ENCODE measurements around the gene OPCML. TPM values are rescaled to one million over a fixed set of nuclear protein-coding genes. Genes with fewer than 3 reads are reported as not detected.

OPCML gene
- total and polyA plus RNA-seq, 2 of the 13 experiments (the other 11 are each of a cell fraction or from before 2014, with no cell fraction given): not detected

GRCh38 chr11:133271206-133271605 is 261.1 kb downstream of the OPCML start:
- Histone ChIP-seq H2AFZ (ENCODE audit: low read length) (no peak overlapping the region), H3K36me3 (replicated peaks in 1 of 2; ENCODE audit: control insufficient read depth in 1 of 2, insufficient read depth in 2 of 2, low read length in 2 of 2) (no peaks in the 10 kb centered on the region), H3K9me3 (ENCODE audit: low read length) (no peaks in the 10 kb centered on the region), H3K27ac (ENCODE audit: extremely low read length, insufficient read depth, low read length) (no peak overlapping the region), H3K27me3 (ENCODE audit: control insufficient read depth in 1 of 2, insufficient read depth in 2 of 2, low read length in 2 of 2) (no peaks in the 10 kb centered on the region), H3K4me1 (ENCODE audit: insufficient read depth, low read length) (no peaks in the 10 kb centered on the region), H3K4me3 (replicated peaks in 1 of 3; ENCODE audit: insufficient read depth in 1 of 3, low read depth in 2 of 3, low read length in 3 of 3) (no peak overlapping the region), H4K20me1 (ENCODE audit: insufficient read depth, low read length) (no peaks in the 10 kb centered on the region), H3K4me2 (ENCODE audit: low read depth, low read length) (no peak overlapping the region), H3K79me2 (ENCODE audit: insufficient read depth, low read length) (no peaks in the 10 kb centered on the region), H3K9ac (ENCODE audit: insufficient read depth, low read depth, low read length) (no peak overlapping the region)
- FAIRE-seq (no peak), ATAC-seq (no peak), DNase-seq (ENCODE audit: low spot score) (no peak)
- no TSS peak for BruUV-seq (replicated peaks)
- ChIA-PET CTCF (ENCODE audit: low intra/inter-chr PET ratio, low total read pairs) (no interaction called here), POLR2A (no interaction called here)
- intact Hi-C loops (cut with micrococcal nuclease; ENCODE audit: unreplicated experiment): no loop called here
- in situ Hi-C loops (cut with HindIII; ENCODE audit: extremely low pct_ligation_motif_present, low pct_unique_long_range_greater_than_20kb): no loop called here
- TF ChIP-seq SMAD9 (CRISPR knock-in tag; IDR thresholded peaks at IDR 0.05): no peak
- TF ChIP-seq MATR3 (CRISPR knock-in tag; IDR thresholded peaks at IDR 0.05): no peak
- no peak for TF ChIP-seq HNRNPK (IDR thresholded peaks at IDR 0.05; ENCODE audit: low read depth, low read length, poor library complexity, severe bottlenecking)

- no peak overlapping the region for H3K9ac ChIP-seq (ENCODE audit: insufficient read depth, low read depth, low read length)
- POLR2A ChIA-PET: no interaction called here
- peaks cover 0 to 2% of the 10 kb centered on the region in 2 experiments; a peak in 1 of 5 replicates for H3K27me3 ChIP-seq (ENCODE audit: control insufficient read depth in 1 of 2, insufficient read depth in 2 of 2, low read length in 2 of 2)
- H3K4me3 ChIP-seq (replicated peaks in 1 of 3; ENCODE audit: insufficient read depth in 1 of 3, low read depth in 2 of 3, low read length in 3 of 3): no peak overlapping the region
- no peaks in the 10 kb centered on the region for H4K20me1 ChIP-seq (ENCODE audit: insufficient read depth, low read length)
- ATAC-seq: no peak
- WGBS (ENCODE audit: low lambda C conversion rate): 0% methylated on average over 2 of the region's 2 CpGs
- intact Hi-C loops (cut with micrococcal nuclease; ENCODE audit: unreplicated experiment): no loop called here
- no peak overlapping the region for H3K4me2 ChIP-seq (ENCODE audit: low read depth, low read length)
- DNase-seq (ENCODE audit: low spot score): no peak
- H3K4me1 ChIP-seq (ENCODE audit: insufficient read depth, low read length): no peaks in the 10 kb centered on the region
- no peak overlapping the region for H2AFZ ChIP-seq (ENCODE audit: low read length)
- CTCF ChIA-PET (ENCODE audit: low intra/inter-chr PET ratio, low total read pairs): no interaction called here
- no peak overlapping the region for H3K27ac ChIP-seq (ENCODE audit: extremely low read length, insufficient read depth, low read length)
- TF ChIP-seq ZFP36L2 (CRISPR knock-in tag; IDR thresholded peaks at IDR 0.05): no peak
- no peak for TF ChIP-seq ZNF816 (CRISPR knock-in tag; IDR thresholded peaks at IDR 0.05; ENCODE audit: borderline replicate concordance)
- no peak for TF ChIP-seq ZNF639 (CRISPR knock-in tag; conservative IDR thresholded peaks at IDR 0.05)
- TF ChIP-seq ZMAT3 (CRISPR knock-in tag; conservative IDR thresholded peaks at IDR 0.05): no peak
- no peak for TF ChIP-seq PATZ1 (CRISPR knock-in tag; IDR thresholded peaks at IDR 0.05)
- TF ChIP-seq ZNF350 (CRISPR knock-in tag; IDR thresholded peaks at IDR 0.05; ENCODE audit: borderline replicate concordance, low read depth): no peak
- no peak for TF ChIP-seq BHLHE40 (IDR thresholded peaks at IDR 0.05; ENCODE audit: low read length)
- no peaks in the 10 kb centered on the region for H3K9me3 ChIP-seq (ENCODE audit: low read length)
- in situ Hi-C loops (cut with HindIII; ENCODE audit: extremely low pct_ligation_motif_present, low pct_unique_long_range_greater_than_20kb): no loop called here
- no peaks in the 10 kb centered on the region for H3K79me2 ChIP-seq (ENCODE audit: insufficient read depth, low read length)
- H3K36me3 ChIP-seq (replicated peaks in 1 of 2; ENCODE audit: control insufficient read depth in 1 of 2, insufficient read depth in 2 of 2, low read length in 2 of 2): no peaks in the 10 kb centered on the region
- no TSS peak for BruUV-seq (replicated peaks)
- no peak for FAIRE-seq
Observed at GRCh38 chr11:133269267-133269666, 263.0 kb downstream of the OPCML start.

Data from HepG2 (cell line).